Ishikawa (cell line): ENCODE measurements around the gene CHST12.

Experiments used
- CEBPB ChIP-seq: IDR thresholded peaks from 2 replicates; pipeline ENCODE4 v1.6.1; 2012
- CREB1 ChIP-seq: IDR thresholded peaks from 2 replicates; pipeline ENCODE4 v1.6.1; 2012; ENCODE audit warnings: low read depth
- EGR1 ChIP-seq: IDR thresholded peaks from 2 replicates; pipeline ENCODE4 v1.6.1; 2012
- EP300 ChIP-seq: IDR thresholded peaks from 2 replicates; pipeline ENCODE4 v1.6.1; 2012; ENCODE audit warnings: borderline replicate concordance
- FOXM1 ChIP-seq: IDR thresholded peaks from 2 replicates; pipeline ENCODE4 v1.6.1; 2012; ENCODE audit warnings: low read depth, borderline replicate concordance
- NFIC ChIP-seq: IDR thresholded peaks from 2 replicates; pipeline ENCODE4 v1.6.1; 2012
- RAD21 ChIP-seq: IDR thresholded peaks from 2 replicates; pipeline ENCODE4 v1.6.1; 2012; ENCODE audit warnings: low read depth
- TAF1 ChIP-seq: IDR thresholded peaks from 2 replicates; pipeline ENCODE4 v1.6.1; 2012; ENCODE audit warnings: low read depth, mild to moderate bottlenecking
- TCF12 ChIP-seq: IDR thresholded peaks from 2 replicates; pipeline ENCODE4 v1.6.1; 2012; ENCODE audit warnings: low read depth
- TEAD4 ChIP-seq: IDR thresholded peaks from 2 replicates; pipeline ENCODE4 v1.6.1; 2012
- YY1 ChIP-seq: IDR thresholded peaks from 2 replicates; pipeline ENCODE4 v1.6.1; 2012; ENCODE audit warnings: low read depth
- ZBTB7A ChIP-seq: IDR thresholded peaks from 2 replicates; pipeline ENCODE4 v1.6.1; 2012; ENCODE audit warnings: low read depth
- TF ChIP-seq, protein P1 (sequence below): IDR thresholded peaks from 2 replicates; pipeline ENCODE4 v1.6.1; 2012; ENCODE audit warnings: low read depth, mild to moderate bottlenecking
- TF ChIP-seq, protein P2 (sequence below): IDR thresholded peaks from 2 replicates; pipeline ENCODE4 v1.6.1; 2012
- TF ChIP-seq, protein P3 (sequence below): IDR thresholded peaks from 2 replicates; pipeline ENCODE4 v1.6.1; 2012

The CHST12 gene

DNA sequence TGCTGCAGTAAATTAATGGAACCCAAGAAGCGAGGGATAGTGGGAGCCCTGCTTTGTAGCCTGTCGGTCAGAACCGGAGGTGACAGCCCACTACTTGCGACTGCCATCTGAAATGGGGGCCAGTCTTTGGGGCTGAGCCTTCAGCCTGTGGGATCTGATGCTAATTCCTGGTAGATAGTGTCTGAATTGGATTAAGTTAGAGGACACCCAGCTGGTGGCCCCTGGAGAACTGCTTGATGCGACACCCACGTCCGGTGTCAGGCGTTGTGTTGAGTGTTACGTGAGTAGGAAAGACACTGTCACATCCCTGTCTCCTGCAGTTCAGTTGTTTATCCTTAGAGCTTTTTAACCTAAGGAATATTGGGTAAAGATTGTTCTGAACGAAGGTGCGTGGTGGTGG is 43.8 kb upstream of the CHST12 start:
- TF ChIP-seq ZBTB7A (no peak), RAD21 (no peak), EP300 (no peak), TEAD4 (no peak), NFIC (no peak), TAF1 (no peak), CEBPB (no peak), YY1 (no peak), CREB1 (no peak), FOXM1 (no peak), TCF12 (no peak), EGR1 (no peak)
- TF ChIP-seq, protein P1, sequence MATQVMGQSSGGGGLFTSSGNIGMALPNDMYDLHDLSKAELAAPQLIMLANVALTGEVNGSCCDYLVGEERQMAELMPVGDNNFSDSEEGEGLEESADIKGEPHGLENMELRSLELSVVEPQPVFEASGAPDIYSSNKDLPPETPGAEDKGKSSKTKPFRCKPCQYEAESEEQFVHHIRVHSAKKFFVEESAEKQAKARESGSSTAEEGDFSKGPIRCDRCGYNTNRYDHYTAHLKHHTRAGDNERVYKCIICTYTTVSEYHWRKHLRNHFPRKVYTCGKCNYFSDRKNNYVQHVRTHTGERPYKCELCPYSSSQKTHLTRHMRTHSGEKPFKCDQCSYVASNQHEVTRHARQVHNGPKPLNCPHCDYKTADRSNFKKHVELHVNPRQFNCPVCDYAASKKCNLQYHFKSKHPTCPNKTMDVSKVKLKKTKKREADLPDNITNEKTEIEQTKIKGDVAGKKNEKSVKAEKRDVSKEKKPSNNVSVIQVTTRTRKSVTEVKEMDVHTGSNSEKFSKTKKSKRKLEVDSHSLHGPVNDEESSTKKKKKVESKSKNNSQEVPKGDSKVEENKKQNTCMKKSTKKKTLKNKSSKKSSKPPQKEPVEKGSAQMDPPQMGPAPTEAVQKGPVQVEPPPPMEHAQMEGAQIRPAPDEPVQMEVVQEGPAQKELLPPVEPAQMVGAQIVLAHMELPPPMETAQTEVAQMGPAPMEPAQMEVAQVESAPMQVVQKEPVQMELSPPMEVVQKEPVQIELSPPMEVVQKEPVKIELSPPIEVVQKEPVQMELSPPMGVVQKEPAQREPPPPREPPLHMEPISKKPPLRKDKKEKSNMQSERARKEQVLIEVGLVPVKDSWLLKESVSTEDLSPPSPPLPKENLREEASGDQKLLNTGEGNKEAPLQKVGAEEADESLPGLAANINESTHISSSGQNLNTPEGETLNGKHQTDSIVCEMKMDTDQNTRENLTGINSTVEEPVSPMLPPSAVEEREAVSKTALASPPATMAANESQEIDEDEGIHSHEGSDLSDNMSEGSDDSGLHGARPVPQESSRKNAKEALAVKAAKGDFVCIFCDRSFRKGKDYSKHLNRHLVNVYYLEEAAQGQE, result no peak
- TF ChIP-seq, protein P2, sequence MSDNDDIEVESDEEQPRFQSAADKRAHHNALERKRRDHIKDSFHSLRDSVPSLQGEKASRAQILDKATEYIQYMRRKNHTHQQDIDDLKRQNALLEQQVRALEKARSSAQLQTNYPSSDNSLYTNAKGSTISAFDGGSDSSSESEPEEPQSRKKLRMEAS, result no peak
- TF ChIP-seq, protein P3, sequence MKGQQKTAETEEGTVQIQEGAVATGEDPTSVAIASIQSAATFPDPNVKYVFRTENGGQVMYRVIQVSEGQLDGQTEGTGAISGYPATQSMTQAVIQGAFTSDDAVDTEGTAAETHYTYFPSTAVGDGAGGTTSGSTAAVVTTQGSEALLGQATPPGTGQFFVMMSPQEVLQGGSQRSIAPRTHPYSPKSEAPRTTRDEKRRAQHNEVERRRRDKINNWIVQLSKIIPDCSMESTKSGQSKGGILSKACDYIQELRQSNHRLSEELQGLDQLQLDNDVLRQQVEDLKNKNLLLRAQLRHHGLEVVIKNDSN, result no peak

DNA sequence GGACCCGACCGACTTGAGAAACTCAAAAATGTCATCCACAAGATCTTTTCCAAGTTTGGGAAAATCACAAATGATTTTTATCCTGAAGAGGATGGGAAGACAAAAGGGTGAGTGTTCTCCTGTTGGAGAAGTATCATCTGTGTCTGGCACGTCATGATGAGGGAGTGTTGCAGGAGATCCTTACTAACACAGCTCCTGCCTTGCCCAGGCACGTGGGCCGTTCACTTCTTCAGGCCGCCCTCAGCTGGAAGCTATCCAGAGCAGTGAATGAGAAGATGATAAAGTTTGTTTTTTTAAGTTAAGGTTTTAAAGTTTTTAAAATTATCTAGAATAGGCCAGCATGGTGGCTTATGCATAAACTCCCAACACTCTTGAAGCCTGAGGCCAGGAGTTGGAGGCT is 42.6 kb upstream of the CHST12 start:
- TF ChIP-seq EP300, result no peak
- TF ChIP-seq, protein P2, result no peak
- TF ChIP-seq CREB1, result no peak
- no peak for TF ChIP-seq YY1

DNA sequence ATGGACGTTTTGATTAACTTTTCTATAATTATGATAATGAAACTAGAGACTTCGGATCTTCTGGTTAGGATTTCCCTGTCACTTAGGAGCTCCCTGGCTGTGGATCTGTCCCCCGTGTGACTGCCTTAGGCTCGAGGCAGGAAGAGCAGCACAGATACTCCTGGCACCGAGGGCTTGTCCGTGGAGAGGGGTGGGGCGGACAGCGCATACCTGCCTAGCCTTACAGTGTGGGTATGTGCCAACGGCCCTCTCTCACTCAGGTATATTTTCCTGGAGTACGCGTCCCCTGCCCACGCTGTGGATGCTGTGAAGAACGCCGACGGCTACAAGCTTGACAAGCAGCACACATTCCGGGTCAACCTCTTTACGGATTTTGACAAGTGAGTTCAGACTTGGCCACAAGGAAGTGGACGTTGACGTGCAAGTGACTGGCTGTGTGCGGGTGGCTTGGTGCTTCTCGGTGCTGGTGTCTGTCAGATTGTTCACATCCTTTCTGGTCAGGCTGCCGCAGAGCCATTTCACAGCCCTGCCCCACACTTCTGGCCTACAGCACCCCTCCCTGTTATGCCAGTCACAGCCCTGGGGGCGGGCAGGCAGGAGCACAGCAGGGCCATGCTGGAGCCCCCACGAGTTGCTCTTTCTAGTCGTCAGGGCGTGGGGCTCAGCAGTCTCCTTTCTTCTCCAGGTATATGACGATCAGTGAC is 40.9 kb upstream of the CHST12 start:
- TF ChIP-seq, protein P1, result no peak
- TF ChIP-seq CREB1 (no peak), EP300 (no peak), YY1 (no peak)
- TF ChIP-seq, protein P2, result no peak

DNA sequence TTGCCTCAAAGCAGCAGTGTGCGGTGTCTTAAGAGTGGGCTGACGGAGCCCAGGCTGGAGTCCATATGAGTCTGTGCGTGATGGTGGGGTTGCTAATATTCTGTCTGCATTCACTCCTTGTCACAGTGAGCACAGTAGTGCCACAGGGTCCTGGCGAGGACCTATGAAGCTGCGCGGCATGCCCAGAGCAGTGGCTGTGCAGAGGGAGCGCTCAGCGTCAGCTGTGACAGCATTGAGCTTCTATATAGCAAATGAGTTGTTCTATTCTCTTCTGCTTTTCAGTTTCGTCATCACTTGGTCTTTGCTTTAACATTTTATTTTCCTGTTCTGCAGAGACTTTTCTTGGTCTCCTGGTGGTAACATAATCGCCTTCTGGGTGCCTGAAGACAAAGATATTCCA is 34.3 kb upstream of the CHST12 start:
- TF ChIP-seq EGR1, result no peak
- TF ChIP-seq NFIC, result no peak
- TF ChIP-seq, protein P3, result no peak
- TF ChIP-seq CEBPB, result no peak
- no peak for TF ChIP-seq YY1
- TF ChIP-seq, protein P2, result no peak
- TF ChIP-seq TAF1, result no peak
- TF ChIP-seq, protein P1, result no peak
- TF ChIP-seq CREB1, result no peak
- no peak for TF ChIP-seq EP300
- TF ChIP-seq ZBTB7A, result no peak

DNA sequence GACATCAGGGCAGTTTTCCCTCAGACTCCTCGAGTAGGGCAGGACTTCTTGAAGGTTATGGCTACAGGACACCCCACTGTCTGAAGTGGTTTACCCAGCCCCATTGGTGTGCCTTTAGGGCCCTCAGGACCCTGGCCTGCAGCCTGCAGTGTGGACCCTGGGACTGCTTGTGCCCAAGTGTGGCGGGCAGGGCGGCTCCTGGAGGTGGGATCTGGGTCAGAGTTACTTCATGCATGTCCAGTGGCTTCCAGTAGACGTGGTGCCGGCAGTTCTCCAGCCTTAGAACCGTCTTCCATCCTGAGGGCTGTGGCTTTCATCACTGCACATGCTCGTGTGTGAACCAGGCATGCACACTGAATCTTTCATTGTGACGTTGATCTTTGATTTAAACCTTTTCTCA is 32.1 kb upstream of the CHST12 start:
- TF ChIP-seq RAD21 (no peak), FOXM1 (no peak), TAF1 (no peak), NFIC (no peak), TEAD4 (no peak), EP300 (no peak), CEBPB (no peak), CREB1 (no peak)
